Psoas muscle (tissue), 8 donors: ENCODE results near the gene MYO1C. TPM values are rescaled to one million over a fixed set of nuclear protein-coding genes. Genes with fewer than 3 reads are reported as not detected.
A peak's percentile ranks its signal among the peaks of the same experiment; 100 is the strongest.
"Not testable (repeated sequence)": the region's sequence is repeated elsewhere in the genome, so short reads cannot be mapped to it uniquely, and the experiment has no call there.

Experiments used
- ATAC-seq, 4 donors: fragments of 200-7000 bp; cut with Tn5 transposase; one replicate each; pipeline ENCODE4 v1.9.1; 2020; ENCODE audit warnings: moderate library complexity in 3 of 4, mild to moderate bottlenecking in 2 of 4
- DNase-seq, 2 donors: peaks; one replicate each; pipeline ENCODE4 v3.0.0-alpha.2; 2020
- H3K27ac ChIP-seq: fragments of 200-600 bp; one replicate; pipeline ENCODE4 v1.8.0; 2022
- H3K27me3 ChIP-seq, 3 donors: fragments of 200-600 bp in 1 of 3; one replicate each; pipeline versions ENCODE4 v1.6.1 to v1.8.0; 2013 to 2022; ENCODE audit warnings: low read length in 2 of 3, mild to moderate bottlenecking in 2 of 3, moderate library complexity in 1 of 3; ENCODE audit not compliant: insufficient read depth in 3 of 3
- H3K36me3 ChIP-seq, 2 donors: fragments of 200-600 bp in 1 of 2; one replicate each; pipeline versions ENCODE4 v1.6.1 to v1.8.0; 2013 to 2022; ENCODE audit warnings: low read depth in 1 of 2, mild to moderate bottlenecking in 1 of 2, moderate library complexity in 1 of 2; ENCODE audit not compliant: insufficient read depth in 1 of 2
- H3K4me1 ChIP-seq: fragments of 200-600 bp; one replicate; pipeline ENCODE4 v1.8.0; 2022
- H3K4me3 ChIP-seq: fragments of 200-600 bp; one replicate; pipeline ENCODE4 v1.8.0; 2022; ENCODE audit warnings: mild to moderate bottlenecking
- H3K9me3 ChIP-seq: fragments of 200-600 bp; one replicate; pipeline ENCODE4 v1.8.0; 2022
- WGBS, 3 donors: extraction: QIAGEN DNeasy Blood & Tissue Kit; methylation state at CpG; one replicate each; pipeline versions ENCODE4 v1.1.6 to v1.1.7; 2013; 5-methylcytosine and 5-hydroxymethylcytosine counted together
- intact Hi-C, 2 donors: fragments of 100-400 bp; cut with DNase I; formaldehyde crosslinking; loops; one replicate each; pipeline versions ENCODE4 v1.11.0 to v1.14.2; 2022
- polyA plus RNA-seq, 3 donors: library from polyadenylated mRNA; stranded (reverse); fragments of 200-250 nt; gene quantifications; one replicate each; pipeline ENCODE4 v1.2.3, GENCODE V29; 2013
- total RNA-seq, 4 donors: library from RNA; stranded (reverse); fragmentation: NEBNext Ultra II Directional in 2 of 4; extraction: Animal tissue kit (Norgen Biotek cat#: 25700) in 2 of 4; gene quantifications; one replicate each; pipeline versions ENCODE4 v1.2.1 to v1.2.4, GENCODE V29; 2021 to 2023
- TF ChIP-seq, protein P1 (sequence below): fragments of 200-600 bp; IDR thresholded peaks from one replicate; pipeline ENCODE4 v1.8.0; 2022; ENCODE audit warnings: antibody characterized with exemption
- donor health status: healthy with polysubstance abuse.
- donor health status: DM: no; HTN: no; CAD: no; lungs with moderate emphysema.
- donor health status: Bipolar disorder and iron deficiency.
- donor health status: healthy.
- donor health status: DM: yes; HTN: yes; CAD: no.
- donor health status: DM: no; HTN: no; CAD: no.
- donor health status: DM: no; HTN: no; CAD: no.
- donor health status: DM: yes; HTN: yes; CAD: no.

Gene MYO1C
- total and polyA plus RNA-seq, 7 donors: 24.0 to 82.7 (median 68.1) TPM

DNA sequence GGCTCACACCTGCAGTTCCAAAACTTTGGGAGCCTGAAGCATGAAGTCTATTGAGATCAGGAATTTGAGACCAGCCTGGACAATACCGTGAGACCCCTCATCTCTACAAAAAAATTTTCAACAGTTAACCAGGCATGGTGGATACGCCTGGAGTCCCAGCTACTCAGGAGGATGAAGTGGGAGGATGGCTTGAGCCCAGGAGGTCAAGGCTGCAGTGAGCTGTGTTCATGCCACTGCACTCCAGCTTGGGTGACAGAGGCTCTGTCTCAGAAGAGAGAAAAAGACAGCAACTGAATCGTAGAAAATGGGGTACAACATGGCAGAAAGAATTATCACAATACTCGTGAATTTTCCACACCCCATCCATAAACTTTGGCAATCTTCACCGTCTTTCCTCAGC is 39.6 kb downstream of the MYO1C start:
- no peak overlapping the region for H3K4me3 ChIP-seq
- intact Hi-C loops: loop anchor here (1.0 to 10.0 kb wide), 2 partner anchors 23 to 58 kb away; no protein-coding TSS in a partner anchor
- no peaks in the 10 kb centered on the region for H3K9me3 ChIP-seq
- DNase-seq (no peak), ATAC-seq (no peak)
- TF ChIP-seq, protein P1, sequence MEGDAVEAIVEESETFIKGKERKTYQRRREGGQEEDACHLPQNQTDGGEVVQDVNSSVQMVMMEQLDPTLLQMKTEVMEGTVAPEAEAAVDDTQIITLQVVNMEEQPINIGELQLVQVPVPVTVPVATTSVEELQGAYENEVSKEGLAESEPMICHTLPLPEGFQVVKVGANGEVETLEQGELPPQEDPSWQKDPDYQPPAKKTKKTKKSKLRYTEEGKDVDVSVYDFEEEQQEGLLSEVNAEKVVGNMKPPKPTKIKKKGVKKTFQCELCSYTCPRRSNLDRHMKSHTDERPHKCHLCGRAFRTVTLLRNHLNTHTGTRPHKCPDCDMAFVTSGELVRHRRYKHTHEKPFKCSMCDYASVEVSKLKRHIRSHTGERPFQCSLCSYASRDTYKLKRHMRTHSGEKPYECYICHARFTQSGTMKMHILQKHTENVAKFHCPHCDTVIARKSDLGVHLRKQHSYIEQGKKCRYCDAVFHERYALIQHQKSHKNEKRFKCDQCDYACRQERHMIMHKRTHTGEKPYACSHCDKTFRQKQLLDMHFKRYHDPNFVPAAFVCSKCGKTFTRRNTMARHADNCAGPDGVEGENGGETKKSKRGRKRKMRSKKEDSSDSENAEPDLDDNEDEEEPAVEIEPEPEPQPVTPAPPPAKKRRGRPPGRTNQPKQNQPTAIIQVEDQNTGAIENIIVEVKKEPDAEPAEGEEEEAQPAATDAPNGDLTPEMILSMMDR: no peak
- H3K4me1 ChIP-seq: peaks cover 48% of the 10 kb centered on the region
- H3K36me3 ChIP-seq: peaks cover 2 to 12% of the 10 kb centered on the region in 2 donors
- H3K27ac ChIP-seq: peak overlapping the region; percentile 30
- 65 to 76% (median 71%) methylated on average over 5 of the region's 5 CpGs for WGBS, 3 donors
- no peaks in the 10 kb centered on the region for H3K27me3 ChIP-seq

DNA sequence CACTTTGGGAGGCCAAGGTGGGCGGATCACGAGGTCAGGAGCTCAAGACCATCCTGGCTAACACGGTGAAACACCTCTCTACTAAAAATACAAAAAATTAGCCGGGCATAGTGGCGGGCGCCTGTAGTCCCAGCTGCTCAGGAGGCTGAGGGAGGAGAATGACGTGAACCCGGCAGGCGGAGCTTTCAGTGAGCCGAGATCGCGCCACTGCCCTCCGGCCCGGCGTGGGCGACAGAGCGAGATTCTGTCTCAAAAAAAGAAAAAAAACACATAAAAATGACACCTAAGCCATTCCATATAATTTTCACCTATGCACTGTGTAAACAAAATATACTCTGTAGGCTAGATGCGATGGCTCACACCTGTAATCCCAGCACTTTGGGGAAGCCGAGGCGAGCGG is 42.2 kb downstream of the MYO1C start:
- not testable (repeated sequence) for ATAC-seq, DNase-seq, H3K4me3 ChIP-seq, H3K27ac ChIP-seq, H3K9me3 ChIP-seq, H3K27me3 ChIP-seq
- Histone ChIP-seq H3K4me1 (peaks cover 67% of the 10 kb centered on the region), H3K36me3 (peaks cover 2 to 12% of the 10 kb centered on the region in 2 donors)
- intact Hi-C loops: loop anchor here in 1 of 2 donors (10.0 kb wide), 1 partner anchor 55 kb away; no protein-coding TSS in a partner anchor
- 93 to 97% (median 95%) methylated on average over 20 to 21 of the region's 21 CpGs for WGBS, 3 donors

DNA sequence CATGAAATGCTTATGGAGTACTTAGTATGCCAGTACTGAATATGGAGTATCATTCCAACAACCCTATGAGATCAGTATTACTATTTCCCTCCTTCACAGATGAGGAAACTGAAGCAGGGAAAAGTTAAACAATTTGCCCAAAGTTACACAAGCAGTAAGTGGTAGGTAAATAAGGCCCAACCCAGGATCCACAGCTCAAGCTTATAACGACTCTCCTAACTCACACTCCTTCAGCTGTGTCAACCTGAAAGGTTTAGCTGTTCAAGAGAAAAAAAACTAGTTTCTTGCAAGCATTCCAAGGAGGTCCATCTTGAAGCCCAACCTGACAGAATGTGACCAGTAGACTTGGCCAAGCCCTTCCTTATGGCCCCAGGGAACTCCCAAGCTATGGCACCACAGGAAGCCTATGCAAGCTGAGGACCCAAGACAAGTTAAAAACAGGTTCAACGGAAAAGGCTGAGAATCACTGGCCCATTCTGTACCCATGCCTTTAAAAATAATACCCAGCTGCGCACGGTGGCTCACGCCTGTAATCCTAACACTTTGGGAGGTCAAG is 43.0 kb downstream of the MYO1C start:
- H3K27ac ChIP-seq: no peak overlapping the region
- intact Hi-C loops: no loop called here
- 72 to 84% (median 83%) methylated on average over 5 of the region's 5 CpGs for WGBS, 3 donors
- ATAC-seq (no peak), DNase-seq (no peak)
- H3K9me3 ChIP-seq: no peaks in the 10 kb centered on the region
- TF ChIP-seq, protein P1: no peak
- H3K27me3 ChIP-seq: no peaks in the 10 kb centered on the region
- H3K4me3 ChIP-seq: no peak overlapping the region
- peaks cover 65% of the 10 kb centered on the region for H3K4me1 ChIP-seq
- H3K36me3 ChIP-seq: peaks cover 2 to 12% of the 10 kb centered on the region in 2 donors

DNA sequence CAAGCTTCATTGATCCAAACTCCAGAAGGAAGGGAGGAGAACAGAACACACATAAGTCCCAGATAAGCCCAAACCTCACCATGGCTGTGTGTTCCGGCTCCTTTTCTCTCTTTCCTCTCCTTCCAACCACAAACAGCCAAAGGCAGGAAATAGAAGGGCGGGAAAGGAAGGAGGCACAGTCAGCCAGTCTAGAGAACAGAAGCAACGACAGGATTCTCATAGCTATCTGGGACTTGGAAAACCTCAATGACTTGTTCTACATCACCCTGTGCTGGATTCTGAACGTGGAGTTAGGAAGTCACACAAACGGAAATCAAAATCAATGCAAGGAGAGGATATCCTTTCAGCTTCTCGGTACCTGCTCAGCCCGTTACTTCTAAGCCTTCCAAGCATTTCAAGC is 45.4 kb downstream of the MYO1C start:
- Histone ChIP-seq H3K27me3 (no peaks in the 10 kb centered on the region), H3K36me3 (peaks cover 0 to 4% of the 10 kb centered on the region in 2 donors), H3K4me3 (no peak overlapping the region), H3K27ac (peak overlapping the region; percentile 42), H3K9me3 (no peaks in the 10 kb centered on the region), H3K4me1 (peaks cover 40% of the 10 kb centered on the region)
- intact Hi-C loops: no loop called here
- DNase-seq (no peak), ATAC-seq (no peak)
- 58 to 69% (median 66%) methylated on average over 7 of the region's 7 CpGs for WGBS, 3 donors
- TF ChIP-seq, protein P1: no peak

DNA sequence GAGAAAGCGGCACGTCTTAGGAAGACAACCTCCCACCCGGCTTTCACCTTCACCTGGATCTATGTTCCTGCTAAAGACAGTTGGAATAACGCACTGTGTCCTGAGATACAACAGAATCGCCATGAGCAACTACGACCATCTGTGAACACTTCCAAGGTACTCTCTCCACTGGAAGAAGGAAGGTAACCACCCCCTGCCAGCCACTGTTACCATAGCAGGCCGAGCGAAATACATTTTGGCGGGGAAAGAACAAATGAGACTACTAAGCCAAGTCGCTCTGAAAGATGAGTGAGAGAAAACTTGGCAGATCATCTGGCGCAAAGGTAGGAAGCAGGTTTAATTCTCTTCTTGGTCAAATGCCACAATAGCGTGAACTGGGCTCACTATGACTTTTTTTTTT is 46.3 kb downstream of the MYO1C start:
- WGBS, 3 donors: 75 to 94% (median 82%) methylated on average over 12 of the region's 12 CpGs
- H3K9me3 ChIP-seq: no peaks in the 10 kb centered on the region
- H3K27ac ChIP-seq: peak overlapping the region; percentile 23
- no peaks in the 10 kb centered on the region for H3K27me3 ChIP-seq
- ATAC-seq: peak in 3 of 4 donors; percentile 2 to 17 (median 13)
- H3K4me3 ChIP-seq: no peak overlapping the region
- H3K36me3 ChIP-seq: no peaks in the 10 kb centered on the region
- no peak for DNase-seq
- H3K4me1 ChIP-seq: peaks cover 36% of the 10 kb centered on the region
- TF ChIP-seq, protein P1: no peak
- intact Hi-C loops: no loop called here

DNA sequence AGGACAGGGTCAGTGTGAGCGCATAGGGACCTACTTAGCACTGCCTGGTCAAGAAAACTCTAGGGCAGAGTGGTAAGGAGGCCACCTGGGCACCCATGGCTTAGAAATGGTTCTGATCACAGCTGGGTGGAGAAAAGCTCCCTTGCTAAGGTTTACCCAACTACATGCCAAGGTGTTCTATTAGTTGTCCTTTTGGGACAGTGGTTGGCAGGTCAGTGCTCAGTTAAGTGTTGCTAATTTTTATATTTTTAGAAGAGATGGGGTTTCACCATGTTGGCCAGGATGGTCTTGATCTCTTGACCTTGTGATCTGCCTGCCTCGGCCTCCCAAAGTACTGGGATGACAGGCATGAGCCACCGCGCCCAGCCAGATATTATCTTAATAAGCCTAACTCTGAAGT is 46.8 kb downstream of the MYO1C start:
- H3K36me3 ChIP-seq, DNase-seq, H3K4me3 ChIP-seq, H3K9me3 ChIP-seq, H3K27me3 ChIP-seq, intact Hi-C loops: not testable (repeated sequence)
- WGBS, 3 donors: 49 to 73% (median 60%) methylated on average over 4 of the region's 4 CpGs
- H3K4me1 ChIP-seq: peaks cover 36% of the 10 kb centered on the region
- peak; percentile 43 to 75 (median 67) for ATAC-seq
- H3K27ac ChIP-seq: peak overlapping the region; percentile 23

DNA sequence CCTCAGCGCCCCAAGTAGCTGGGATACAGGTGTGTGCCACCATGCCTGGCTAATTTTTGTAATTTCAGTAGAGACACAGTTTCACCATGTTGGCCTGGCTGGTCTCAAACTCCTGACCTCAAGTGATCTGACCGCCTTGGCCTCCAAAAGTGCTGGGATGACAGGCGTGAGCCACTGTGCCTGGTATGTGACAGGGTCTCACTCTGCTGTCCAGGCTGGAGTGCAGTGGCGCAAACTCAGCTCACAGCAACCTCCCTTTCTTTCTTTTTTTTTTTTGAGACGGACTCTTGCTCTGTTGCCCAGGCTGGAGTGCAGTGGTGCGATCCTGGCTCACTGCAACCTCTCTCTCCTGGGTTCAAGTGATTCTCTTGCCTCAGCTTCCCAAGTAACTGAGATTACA is 49.8 kb downstream of the MYO1C start:
- H3K4me3 ChIP-seq, ATAC-seq, H3K36me3 ChIP-seq, H3K27me3 ChIP-seq, H3K27ac ChIP-seq, intact Hi-C loops, H3K9me3 ChIP-seq, DNase-seq: not testable (repeated sequence)
- 88 to 96% (median 93%) methylated on average over 6 of the region's 6 CpGs for WGBS, 3 donors
- peaks cover 33% of the 10 kb centered on the region for H3K4me1 ChIP-seq
